Trophoblast cell (in vitro differentiated cells and primary cell): ENCODE data around the gene MRTFB.
"Not testable (repeated sequence)": the region's sequence is repeated elsewhere in the genome, so short reads cannot be mapped to it uniquely, and the experiment has no call there.

ENCODE experiments used
- DNase-seq, 2 donors: peaks; one replicate each; pipeline ENCODE4 v3.0.0-alpha.2; 2016
- H2AFZ ChIP-seq: 2 replicates; pipeline ENCODE4 v1.6.1; 2013; ENCODE audit warnings: low read length, moderate library complexity, mild to moderate bottlenecking; ENCODE audit not compliant: insufficient read depth, poor library complexity
- H2AK5ac ChIP-seq: 2 replicates; pipeline ENCODE4 v1.6.1; 2013; ENCODE audit warnings: mild to moderate bottlenecking, low read length
- H2BK120ac ChIP-seq: 2 replicates; pipeline ENCODE4 v1.6.1; 2013; ENCODE audit warnings: low read length, mild to moderate bottlenecking, moderate library complexity; ENCODE audit not compliant: insufficient read depth, poor library complexity
- H2BK12ac ChIP-seq: 2 replicates; pipeline ENCODE4 v1.6.1; 2013; ENCODE audit warnings: mild to moderate bottlenecking, low read length, moderate library complexity
- H2BK5ac ChIP-seq: 2 replicates; pipeline ENCODE4 v1.6.1; 2013; ENCODE audit warnings: low read length, low read depth, moderate library complexity, mild to moderate bottlenecking; ENCODE audit not compliant: poor library complexity
- H3K14ac ChIP-seq: 2 replicates; pipeline ENCODE4 v1.6.1; 2013; ENCODE audit warnings: mild to moderate bottlenecking, low read length
- H3K18ac ChIP-seq: 2 replicates; pipeline ENCODE4 v1.6.1; 2013; ENCODE audit warnings: mild to moderate bottlenecking, low read length
- H3K23ac ChIP-seq: 2 replicates; pipeline ENCODE4 v1.6.1; 2013; ENCODE audit warnings: low read length
- H3K27ac ChIP-seq: 2 replicates; pipeline ENCODE4 v1.5.1; 2013; ENCODE audit warnings: low read depth, mild to moderate bottlenecking, inconsistent platforms, low read length, moderate library complexity
- H3K27me3 ChIP-seq: 2 replicates; pipeline ENCODE4 v1.6.1; 2013; ENCODE audit warnings: inconsistent platforms, mild to moderate bottlenecking, low read length, moderate library complexity; ENCODE audit not compliant: insufficient read depth
- H3K36me3 ChIP-seq, 2 experiments: 1 replicate in 1 of 2; 2 replicates in 1 of 2; pipeline ENCODE4 v1.6.1; 2013; ENCODE audit warnings: low read length in 2 of 2, mild to moderate bottlenecking in 2 of 2, moderate library complexity in 1 of 2; ENCODE audit not compliant: insufficient read depth in 2 of 2, control insufficient read depth in 1 of 2
- H3K4ac ChIP-seq: 2 replicates; pipeline ENCODE4 v1.6.1; 2013; ENCODE audit warnings: low read depth, mild to moderate bottlenecking, low read length, moderate library complexity
- H3K4me1 ChIP-seq, 2 experiments: 1 replicate in 1 of 2; 2 replicates in 1 of 2; pipeline ENCODE4 v1.6.1; 2013; ENCODE audit warnings: low read length in 2 of 2, mild to moderate bottlenecking in 2 of 2, moderate library complexity in 1 of 2; ENCODE audit not compliant: insufficient read depth in 2 of 2, control insufficient read depth in 1 of 2
- H3K4me2 ChIP-seq: 2 replicates; pipeline ENCODE4 v1.6.1; 2013; ENCODE audit warnings: inconsistent platforms, mild to moderate bottlenecking, low read length, moderate library complexity
- H3K4me3 ChIP-seq: 2 replicates; pipeline ENCODE4 v1.5.1; 2013; ENCODE audit warnings: mild to moderate bottlenecking, low read depth, low read length, inconsistent platforms
- H3K79me1 ChIP-seq: one replicate; pipeline ENCODE4 v1.6.1; 2013; ENCODE audit warnings: low read length
- H3K79me2 ChIP-seq: 2 replicates; pipeline ENCODE4 v1.6.1; 2013; ENCODE audit warnings: low read length, mild to moderate bottlenecking; ENCODE audit not compliant: control insufficient read depth, insufficient read depth, poor library complexity
- H3K9ac ChIP-seq: 2 replicates; pipeline ENCODE4 v1.6.1; 2013; ENCODE audit warnings: mild to moderate bottlenecking, low read length
- H3K9me3 ChIP-seq: 2 replicates; pipeline ENCODE4 v1.6.1; 2013; ENCODE audit warnings: low read depth, mild to moderate bottlenecking, control low read depth, inconsistent platforms, low read length; ENCODE audit not compliant: insufficient read depth
- H4K12ac ChIP-seq: 2 replicates; pipeline ENCODE4 v1.6.1; 2013; ENCODE audit warnings: low read depth, mild to moderate bottlenecking, low read length, moderate library complexity
- H4K8ac ChIP-seq: 2 replicates; pipeline ENCODE4 v1.6.1; 2013; ENCODE audit warnings: low read depth, mild to moderate bottlenecking, low read length, moderate library complexity
- H4K91ac ChIP-seq: one replicate; pipeline ENCODE4 v1.6.1; 2013; ENCODE audit warnings: low read depth, mild to moderate bottlenecking, low read length, moderate library complexity
- WGBS: extraction: QIAGEN DNeasy Blood & Tissue Kit; methylation state at CpG from one replicate; pipeline ENCODE4 v1.1.7; 2013; ENCODE audit warnings: missing lambda C conversion rate; ENCODE audit not compliant: insufficient read length, insufficient coverage; ENCODE audit errors: extremely low coverage; 5-methylcytosine and 5-hydroxymethylcytosine counted together

MRTFB gene

GRCh38 chr16:14120335-14120734, 49.2 kb downstream of the MRTFB start:
- Histone ChIP-seq H3K23ac (no peak overlapping the region), H2AFZ (no peak overlapping the region), H3K79me1 (no peaks in the 10 kb centered on the region), H3K18ac (no peak overlapping the region), H4K91ac (no peak overlapping the region), H3K4me1 (peaks cover 3 to 6% of the 10 kb centered on the region in 2 experiments), H3K4me2 (no peak overlapping the region), H3K36me3 (peaks cover 0 to 2% of the 10 kb centered on the region in 2 experiments), H3K27me3 (no peaks in the 10 kb centered on the region), H3K79me2 (no peaks in the 10 kb centered on the region), H3K4ac (no peak overlapping the region), H3K9ac (no peak overlapping the region), H3K27ac (no peak overlapping the region), H4K12ac (no peak overlapping the region), H2BK120ac (no peak overlapping the region), H2AK5ac (no peak overlapping the region), H2BK12ac (no peak overlapping the region), H3K14ac (no peak overlapping the region), H3K4me3 (no peak overlapping the region), H3K9me3 (no peaks in the 10 kb centered on the region), H4K8ac (no peak overlapping the region), H2BK5ac (no peak overlapping the region)
- no CpG with 5 or more reads among the region's 4 CpGs for WGBS
- DNase-seq, result no peak

GRCh38 chr16:14121142-14121541, 50.0 kb downstream of the MRTFB start:
- H4K91ac ChIP-seq, result no peak overlapping the region
- peaks cover 3 to 6% of the 10 kb centered on the region in 2 experiments for H3K4me1 ChIP-seq
- no peak overlapping the region for H2BK12ac ChIP-seq
- H4K8ac ChIP-seq, result no peak overlapping the region
- no peak overlapping the region for H3K9ac ChIP-seq
- no peaks in the 10 kb centered on the region for H3K79me1 ChIP-seq
- no peak overlapping the region for H3K27ac ChIP-seq
- no peak overlapping the region for H4K12ac ChIP-seq
- H3K23ac ChIP-seq, result no peak overlapping the region
- H2AK5ac ChIP-seq, result no peak overlapping the region
- no peaks in the 10 kb centered on the region for H3K9me3 ChIP-seq
- no CpG with 5 or more reads among the region's 2 CpGs for WGBS
- no peak overlapping the region for H2AFZ ChIP-seq
- no peak overlapping the region for H3K4me3 ChIP-seq
- DNase-seq, result no peak
- no peak overlapping the region for H3K4ac ChIP-seq
- no peak overlapping the region for H3K14ac ChIP-seq
- no peak overlapping the region for H2BK5ac ChIP-seq
- H3K18ac ChIP-seq, result no peak overlapping the region
- peaks cover 0 to 2% of the 10 kb centered on the region in 2 experiments for H3K36me3 ChIP-seq
- no peak overlapping the region for H3K4me2 ChIP-seq
- no peak overlapping the region for H2BK120ac ChIP-seq
- no peaks in the 10 kb centered on the region for H3K79me2 ChIP-seq
- no peaks in the 10 kb centered on the region for H3K27me3 ChIP-seq

- no peaks in the 10 kb centered on the region for H3K79me2 ChIP-seq
- no peak overlapping the region for H4K12ac ChIP-seq
- no peak overlapping the region for H4K8ac ChIP-seq
- no peak for DNase-seq
- H3K79me1 ChIP-seq, result no peaks in the 10 kb centered on the region
- H3K27ac ChIP-seq, result no peak overlapping the region
- H3K4me1 ChIP-seq, result peaks cover 0 to 3% of the 10 kb centered on the region in 2 experiments
- WGBS, result no CpG with 5 or more reads among the region's 3 CpGs
- no peak overlapping the region for H2AK5ac ChIP-seq
- H3K4ac ChIP-seq, result no peak overlapping the region
- no peak overlapping the region for H2AFZ ChIP-seq
- H3K14ac ChIP-seq, result no peak overlapping the region
- H3K23ac ChIP-seq, result no peak overlapping the region
- no peak overlapping the region for H3K4me3 ChIP-seq
- H4K91ac ChIP-seq, result no peak overlapping the region
- no peak overlapping the region for H3K9ac ChIP-seq
- no peak overlapping the region for H2BK12ac ChIP-seq
- no peaks in the 10 kb centered on the region for H3K9me3 ChIP-seq
- H3K18ac ChIP-seq, result no peak overlapping the region
- no peaks in the 10 kb centered on the region for H3K27me3 ChIP-seq
- no peak overlapping the region for H2BK120ac ChIP-seq
- H3K36me3 ChIP-seq, result peaks cover 0 to 2% of the 10 kb centered on the region in 2 experiments
- H3K4me2 ChIP-seq, result no peak overlapping the region
- no peak overlapping the region for H2BK5ac ChIP-seq
Observed at GRCh38 chr16:14121872-14122271, 50.8 kb downstream of the MRTFB start.

- H3K18ac ChIP-seq, H3K23ac ChIP-seq, H3K79me1 ChIP-seq, H3K27me3 ChIP-seq, H4K12ac ChIP-seq, H2BK12ac ChIP-seq, H3K79me2 ChIP-seq, H3K36me3 ChIP-seq, H2BK120ac ChIP-seq, H2AK5ac ChIP-seq, H3K4me1 ChIP-seq, H3K14ac ChIP-seq, H2AFZ ChIP-seq, H2BK5ac ChIP-seq, H4K91ac ChIP-seq, H3K4ac ChIP-seq, H3K4me2 ChIP-seq, H3K9ac ChIP-seq, H3K9me3 ChIP-seq, DNase-seq, H3K27ac ChIP-seq, H3K4me3 ChIP-seq, H4K8ac ChIP-seq: not testable (repeated sequence)
- no CpG with 5 or more reads among the region's 3 CpGs for WGBS
Observed at GRCh38 chr16:14122430-14122829, 51.3 kb downstream of the MRTFB start.
